ENCODE measurements around the gene GRIK3. TPM values are rescaled to one million over a fixed set of nuclear protein-coding genes. Genes with fewer than 3 reads are reported as not detected.

The GRIK3 gene
- total and polyA plus RNA-seq, 2 experiments from 2014 or later: 0.31 to 2.9 TPM

DNA sequence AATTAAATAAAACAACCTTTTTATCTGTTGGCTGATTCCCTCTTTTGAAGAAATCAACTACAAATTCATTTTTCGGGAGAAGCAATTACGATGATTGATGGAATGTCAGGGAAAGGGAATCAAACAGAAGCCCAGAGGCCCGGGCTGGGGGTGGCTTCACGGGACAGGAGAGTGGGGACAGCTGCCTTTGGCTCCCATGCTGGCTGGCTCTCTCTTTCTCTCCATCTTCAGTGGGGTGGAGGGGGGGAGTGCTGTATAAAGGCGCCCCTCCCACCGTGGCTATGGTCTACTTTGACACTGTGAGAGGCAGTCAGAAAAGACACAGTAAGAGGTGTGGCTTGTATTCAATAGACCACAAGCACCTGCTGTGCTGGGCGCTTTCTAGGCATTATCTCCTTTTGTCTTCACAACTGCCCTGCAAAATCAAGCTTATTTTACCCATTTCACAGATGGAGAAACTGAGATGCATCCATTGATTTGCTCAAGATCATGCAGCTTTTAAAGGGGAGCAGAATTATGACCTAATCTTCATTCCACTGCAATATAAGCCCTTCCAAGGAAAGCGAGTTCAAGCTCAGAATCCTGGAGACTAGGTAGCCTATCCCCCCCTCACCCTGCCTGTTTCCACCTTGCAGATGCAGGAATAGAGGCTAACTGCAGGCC is 92.9 kb downstream of the GRIK3 start:
- H3K27ac ChIP-seq (ENCODE audit: low read depth): no peak overlapping the region
- Mint-ChIP-seq H3K4me3 (no peak overlapping the region), H3K27me3 (ENCODE audit: insufficient read depth, low read depth, poor library complexity) (peaks cover 9% of the 10 kb centered on the region), H3K9me3 (no peaks in the 10 kb centered on the region), H3K27ac (no peak overlapping the region), H3K4me1 (peaks cover 4% of the 10 kb centered on the region; the same call in 2 of the 3 replicates), H3K36me3 (ENCODE audit: low read depth) (no peaks in the 10 kb centered on the region)
- ATAC-seq: peak; percentile 29; the same call in 2 of the 3 replicates
- H3K4me2 ChIP-seq: no peak overlapping the region
- no peaks in the 10 kb centered on the region for H3K27me3 ChIP-seq (ENCODE audit: insufficient read depth)
- no peak overlapping the region for H2AFZ ChIP-seq
- no peaks in the 10 kb centered on the region for H3F3A ChIP-seq (replicated peaks; ENCODE audit: low read depth)
- H3K4me3 ChIP-seq: no peak overlapping the region
- H3K9me2 ChIP-seq (ENCODE audit: insufficient read depth): 0 out of 2 replicates have a peak, but pooled peaks cover 2% of the 10 kb centered on the region
- H3K4me1 ChIP-seq (ENCODE audit: insufficient read depth): no peaks in the 10 kb centered on the region; the same call in 1 of the 2 replicates
- no peaks in the 10 kb centered on the region for H4K20me1 ChIP-seq (replicated peaks; ENCODE audit: insufficient read depth)
- no peaks in the 10 kb centered on the region for H3K79me2 ChIP-seq (replicated peaks; ENCODE audit: insufficient read depth)
- TF ChIP-seq EZH2phosphoT487 (IDR thresholded peaks at IDR 0.05; ENCODE audit: unreplicated experiment) (no peak), JUNB (IDR thresholded peaks at IDR 0.05; ENCODE audit: unreplicated experiment) (no peak), ZNF331 (CRISPR knock-in tag; IDR thresholded peaks at IDR 0.05; ENCODE audit: low read depth) (no peak), EZH2 (IDR thresholded peaks at IDR 0.05; ENCODE audit: low read depth, unreplicated experiment) (no peak), CTCF (conservative IDR thresholded peaks at IDR 0.05; ENCODE audit: low read depth in 2 of 2) (no peak)
- TF ChIP-seq, protein P1, sequence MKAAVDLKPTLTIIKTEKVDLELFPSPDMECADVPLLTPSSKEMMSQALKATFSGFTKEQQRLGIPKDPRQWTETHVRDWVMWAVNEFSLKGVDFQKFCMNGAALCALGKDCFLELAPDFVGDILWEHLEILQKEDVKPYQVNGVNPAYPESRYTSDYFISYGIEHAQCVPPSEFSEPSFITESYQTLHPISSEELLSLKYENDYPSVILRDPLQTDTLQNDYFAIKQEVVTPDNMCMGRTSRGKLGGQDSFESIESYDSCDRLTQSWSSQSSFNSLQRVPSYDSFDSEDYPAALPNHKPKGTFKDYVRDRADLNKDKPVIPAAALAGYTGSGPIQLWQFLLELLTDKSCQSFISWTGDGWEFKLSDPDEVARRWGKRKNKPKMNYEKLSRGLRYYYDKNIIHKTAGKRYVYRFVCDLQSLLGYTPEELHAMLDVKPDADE (IDR thresholded peaks at IDR 0.05): no peak
- TF ChIP-seq, protein P2, sequence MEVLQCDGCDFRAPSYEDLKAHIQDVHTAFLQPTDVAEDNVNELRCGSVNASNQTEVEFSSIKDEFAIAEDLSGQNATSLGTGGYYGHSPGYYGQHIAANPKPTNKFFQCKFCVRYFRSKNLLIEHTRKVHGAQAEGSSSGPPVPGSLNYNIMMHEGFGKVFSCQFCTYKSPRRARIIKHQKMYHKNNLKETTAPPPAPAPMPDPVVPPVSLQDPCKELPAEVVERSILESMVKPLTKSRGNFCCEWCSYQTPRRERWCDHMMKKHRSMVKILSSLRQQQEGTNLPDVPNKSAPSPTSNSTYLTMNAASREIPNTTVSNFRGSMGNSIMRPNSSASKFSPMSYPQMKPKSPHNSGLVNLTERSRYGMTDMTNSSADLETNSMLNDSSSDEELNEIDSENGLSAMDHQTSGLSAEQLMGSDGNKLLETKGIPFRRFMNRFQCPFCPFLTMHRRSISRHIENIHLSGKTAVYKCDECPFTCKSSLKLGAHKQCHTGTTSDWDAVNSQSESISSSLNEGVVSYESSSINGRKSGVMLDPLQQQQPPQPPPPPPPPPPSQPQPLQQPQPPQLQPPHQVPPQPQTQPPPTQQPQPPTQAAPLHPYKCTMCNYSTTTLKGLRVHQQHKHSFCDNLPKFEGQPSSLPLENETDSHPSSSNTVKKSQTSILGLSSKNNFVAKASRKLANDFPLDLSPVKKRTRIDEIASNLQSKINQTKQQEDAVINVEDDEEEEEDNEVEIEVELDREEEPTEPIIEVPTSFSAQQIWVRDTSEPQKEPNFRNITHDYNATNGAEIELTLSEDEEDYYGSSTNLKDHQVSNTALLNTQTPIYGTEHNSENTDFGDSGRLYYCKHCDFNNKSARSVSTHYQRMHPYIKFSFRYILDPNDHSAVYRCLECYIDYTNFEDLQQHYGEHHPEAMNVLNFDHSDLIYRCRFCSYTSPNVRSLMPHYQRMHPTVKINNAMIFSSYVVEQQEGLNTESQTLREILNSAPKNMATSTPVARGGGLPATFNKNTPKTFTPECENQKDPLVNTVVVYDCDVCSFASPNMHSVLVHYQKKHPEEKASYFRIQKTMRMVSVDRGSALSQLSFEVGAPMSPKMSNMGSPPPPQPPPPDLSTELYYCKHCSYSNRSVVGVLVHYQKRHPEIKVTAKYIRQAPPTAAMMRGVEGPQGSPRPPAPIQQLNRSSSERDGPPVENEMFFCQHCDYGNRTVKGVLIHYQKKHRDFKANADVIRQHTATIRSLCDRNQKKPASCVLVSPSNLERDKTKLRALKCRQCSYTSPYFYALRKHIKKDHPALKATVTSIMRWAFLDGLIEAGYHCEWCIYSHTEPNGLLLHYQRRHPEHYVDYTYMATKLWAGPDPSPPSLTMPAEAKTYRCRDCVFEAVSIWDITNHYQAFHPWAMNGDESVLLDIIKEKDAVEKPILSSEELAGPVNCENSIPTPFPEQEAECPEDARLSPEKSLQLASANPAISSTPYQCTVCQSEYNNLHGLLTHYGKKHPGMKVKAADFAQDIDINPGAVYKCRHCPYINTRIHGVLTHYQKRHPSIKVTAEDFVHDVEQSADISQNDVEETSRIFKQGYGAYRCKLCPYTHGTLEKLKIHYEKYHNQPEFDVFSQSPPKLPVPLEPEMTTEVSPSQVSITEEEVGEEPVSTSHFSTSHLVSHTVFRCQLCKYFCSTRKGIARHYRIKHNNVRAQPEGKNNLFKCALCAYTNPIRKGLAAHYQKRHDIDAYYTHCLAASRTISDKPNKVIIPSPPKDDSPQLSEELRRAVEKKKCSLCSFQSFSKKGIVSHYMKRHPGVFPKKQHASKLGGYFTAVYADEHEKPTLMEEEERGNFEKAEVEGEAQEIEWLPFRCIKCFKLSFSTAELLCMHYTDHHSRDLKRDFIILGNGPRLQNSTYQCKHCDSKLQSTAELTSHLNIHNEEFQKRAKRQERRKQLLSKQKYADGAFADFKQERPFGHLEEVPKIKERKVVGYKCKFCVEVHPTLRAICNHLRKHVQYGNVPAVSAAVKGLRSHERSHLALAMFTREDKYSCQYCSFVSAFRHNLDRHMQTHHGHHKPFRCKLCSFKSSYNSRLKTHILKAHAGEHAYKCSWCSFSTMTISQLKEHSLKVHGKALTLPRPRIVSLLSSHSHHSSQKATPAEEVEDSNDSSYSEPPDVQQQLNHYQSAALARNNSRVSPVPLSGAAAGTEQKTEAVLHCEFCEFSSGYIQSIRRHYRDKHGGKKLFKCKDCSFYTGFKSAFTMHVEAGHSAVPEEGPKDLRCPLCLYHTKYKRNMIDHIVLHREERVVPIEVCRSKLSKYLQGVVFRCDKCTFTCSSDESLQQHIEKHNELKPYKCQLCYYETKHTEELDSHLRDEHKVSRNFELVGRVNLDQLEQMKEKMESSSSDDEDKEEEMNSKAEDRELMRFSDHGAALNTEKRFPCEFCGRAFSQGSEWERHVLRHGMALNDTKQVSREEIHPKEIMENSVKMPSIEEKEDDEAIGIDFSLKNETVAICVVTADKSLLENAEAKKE (CRISPR knock-in tag; IDR thresholded peaks at IDR 0.05): no peak
- H3K36me3 ChIP-seq (ENCODE audit: insufficient read depth): no peaks in the 10 kb centered on the region
- DNase-seq (ENCODE audit: low spot score): no peak
